Stimulated activated CD8-positive, alpha-beta memory T cell treated with anti-CD3 and anti-CD28 coated beads, Interleukin-7, amount 100 ng/mL, for 48 hours (primary cell): Measurements from ENCODE around the gene PDXDC1.
"Not testable (repeated sequence)": the region's sequence is repeated elsewhere in the genome, so short reads cannot be mapped to it uniquely, and the experiment has no call there.

Experiments
- DNase-seq, 2 donors: peaks; one replicate each; pipeline ENCODE4 v3.0.0-alpha.2; 2020; ENCODE audit warnings: low read depth in 1 of 2; ENCODE audit errors: extremely low read depth in 1 of 2

PDXDC1 gene

DNA sequence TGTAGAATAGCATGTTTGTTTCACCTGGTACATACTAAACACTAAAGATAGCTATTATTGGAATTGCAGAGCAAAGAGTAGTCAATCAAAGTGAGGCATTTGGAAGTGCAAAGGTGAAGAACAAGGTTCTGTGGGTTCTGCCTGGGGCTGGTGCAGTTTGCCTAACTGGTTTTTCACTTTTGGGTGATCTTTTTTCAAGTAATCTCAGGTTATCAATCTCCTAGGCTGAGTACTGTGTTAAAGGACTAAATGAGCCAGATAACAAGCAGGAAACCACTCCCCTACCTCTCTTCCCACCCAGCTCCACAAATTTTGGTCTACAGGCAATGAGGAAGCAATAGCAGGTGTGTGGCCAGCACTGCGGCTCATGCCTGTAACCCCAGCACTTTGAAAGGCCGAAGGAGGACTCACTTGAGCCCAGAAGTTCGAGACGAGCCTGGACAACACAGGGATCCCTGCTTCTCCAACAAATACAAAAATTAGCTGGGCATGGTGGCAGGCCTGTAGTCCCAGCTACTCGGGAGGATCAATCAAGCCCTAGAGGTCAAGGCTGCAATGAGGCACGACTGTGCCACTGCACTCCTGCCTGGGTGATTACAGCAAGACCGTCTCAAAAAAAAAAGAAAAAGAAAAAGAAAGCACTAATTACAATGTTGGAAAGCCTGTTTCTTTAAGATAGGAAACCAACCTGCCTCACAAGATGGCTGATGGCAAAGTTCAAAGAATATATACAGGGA lies 83.0 kb downstream of the PDXDC1 start:
- no peak for DNase-seq

DNA sequence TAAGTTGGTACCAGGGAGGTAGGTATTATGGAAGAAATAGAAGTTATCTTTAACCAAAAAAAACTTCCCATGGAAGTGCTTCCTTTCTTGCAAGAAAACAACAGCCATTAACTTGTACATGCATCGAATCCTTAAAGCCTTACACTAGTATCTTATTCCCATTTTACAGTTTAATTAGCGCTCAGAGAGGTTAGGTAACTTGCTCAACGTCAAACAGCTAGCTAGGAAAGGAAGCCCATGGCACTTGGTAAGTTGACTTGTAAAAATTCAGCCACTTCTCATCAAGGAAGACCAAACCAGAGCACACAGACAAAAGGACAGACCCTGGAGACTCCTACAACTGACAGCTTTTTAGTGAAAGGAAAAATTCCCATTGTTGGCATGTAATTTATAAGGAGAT lies 84.5 kb downstream of the PDXDC1 start:
- DNase-seq: no peak

DNA sequence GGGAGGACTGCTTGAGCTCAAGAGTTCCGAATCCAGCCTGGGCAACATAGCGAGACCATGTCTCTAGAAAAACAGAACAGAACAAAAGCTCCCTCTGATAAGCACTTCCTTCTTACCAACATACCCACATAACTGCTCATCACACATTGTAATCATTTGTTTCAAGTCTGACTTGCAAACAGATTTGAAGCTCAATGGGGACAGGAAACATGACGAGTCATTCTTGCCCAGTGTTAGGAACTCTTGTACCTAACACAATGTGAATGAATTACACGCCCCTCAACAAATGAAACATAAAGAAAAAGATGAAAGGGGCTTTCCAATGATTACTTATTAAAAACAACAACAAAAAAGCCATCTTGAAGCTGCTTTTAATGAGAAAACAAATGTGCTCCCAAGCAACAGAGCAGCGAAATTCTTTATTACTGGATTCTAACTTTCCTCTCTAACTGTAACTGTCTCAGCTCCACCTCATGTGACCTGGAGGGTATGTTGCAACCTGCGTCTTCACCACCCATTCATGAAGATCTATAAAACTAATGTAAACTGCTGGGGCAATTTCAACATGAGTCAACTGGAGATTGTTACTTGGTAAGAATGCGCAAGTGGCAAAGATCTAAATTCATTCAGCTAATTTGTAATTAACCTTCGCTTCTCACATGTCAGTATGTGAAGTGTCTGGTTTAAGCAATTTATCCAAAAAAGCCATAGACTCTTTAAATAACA lies 87.4 kb downstream of the PDXDC1 start:
- not testable (repeated sequence) for DNase-seq

DNA sequence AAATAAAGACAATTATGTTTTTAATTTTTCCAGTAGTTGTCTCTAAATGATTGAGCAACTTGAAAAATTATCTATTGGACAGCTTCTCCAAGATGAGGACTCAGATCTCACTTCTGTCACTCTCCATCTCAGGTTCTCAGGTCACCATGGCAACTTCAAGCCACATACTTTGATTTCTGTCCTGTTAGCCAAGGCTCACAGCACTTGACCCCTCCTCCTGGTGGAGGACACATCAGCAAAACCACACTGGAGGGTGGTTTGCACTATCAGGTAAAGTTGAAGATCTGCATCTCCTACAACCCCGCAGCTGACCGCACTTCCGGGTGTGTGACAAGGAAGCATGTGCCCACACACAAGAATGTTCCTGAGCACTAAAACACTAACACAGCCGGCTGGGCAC lies 91.1 kb downstream of the PDXDC1 start:
- DNase-seq: not testable (repeated sequence)

DNA sequence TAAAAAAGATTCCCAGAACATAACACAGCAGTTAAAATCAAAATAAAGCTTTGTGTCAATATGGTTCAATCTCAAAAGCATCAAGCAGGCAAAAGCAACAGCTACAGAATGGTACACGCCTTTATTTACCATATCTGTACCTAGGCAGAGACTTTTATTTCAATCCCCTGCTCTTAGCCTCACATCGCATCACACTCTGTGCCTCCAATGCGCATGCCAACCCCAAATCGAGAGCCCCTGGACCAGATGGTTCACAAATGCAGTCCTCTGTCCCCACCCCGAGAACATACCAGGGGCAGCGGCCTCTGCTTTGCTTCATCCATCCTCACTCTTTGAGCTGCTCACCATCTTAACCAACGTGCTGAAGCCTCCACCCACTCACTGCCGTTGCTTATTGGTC lies 91.9 kb downstream of the PDXDC1 start:
- DNase-seq: not testable (repeated sequence)

DNA sequence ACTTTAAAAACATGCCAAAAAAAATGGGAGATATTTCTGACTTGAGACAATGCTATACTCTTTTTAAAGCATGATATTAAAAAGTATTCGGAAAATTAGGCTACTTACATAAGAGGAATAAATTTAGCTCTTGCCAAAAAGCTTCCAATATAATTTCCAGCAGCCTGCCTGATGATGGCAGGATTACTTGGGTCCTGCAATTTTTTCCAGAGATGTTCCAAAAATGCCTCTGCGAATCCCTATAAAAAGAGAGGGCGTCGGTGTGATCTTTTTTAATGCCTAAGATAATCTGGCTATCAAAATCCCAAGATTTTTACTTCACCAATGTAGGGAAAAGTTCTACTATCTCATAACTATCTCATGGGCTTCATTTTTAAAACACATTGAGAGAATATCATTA lies 96.2 kb downstream of the PDXDC1 start:
- DNase-seq: not testable (repeated sequence)

DNA sequence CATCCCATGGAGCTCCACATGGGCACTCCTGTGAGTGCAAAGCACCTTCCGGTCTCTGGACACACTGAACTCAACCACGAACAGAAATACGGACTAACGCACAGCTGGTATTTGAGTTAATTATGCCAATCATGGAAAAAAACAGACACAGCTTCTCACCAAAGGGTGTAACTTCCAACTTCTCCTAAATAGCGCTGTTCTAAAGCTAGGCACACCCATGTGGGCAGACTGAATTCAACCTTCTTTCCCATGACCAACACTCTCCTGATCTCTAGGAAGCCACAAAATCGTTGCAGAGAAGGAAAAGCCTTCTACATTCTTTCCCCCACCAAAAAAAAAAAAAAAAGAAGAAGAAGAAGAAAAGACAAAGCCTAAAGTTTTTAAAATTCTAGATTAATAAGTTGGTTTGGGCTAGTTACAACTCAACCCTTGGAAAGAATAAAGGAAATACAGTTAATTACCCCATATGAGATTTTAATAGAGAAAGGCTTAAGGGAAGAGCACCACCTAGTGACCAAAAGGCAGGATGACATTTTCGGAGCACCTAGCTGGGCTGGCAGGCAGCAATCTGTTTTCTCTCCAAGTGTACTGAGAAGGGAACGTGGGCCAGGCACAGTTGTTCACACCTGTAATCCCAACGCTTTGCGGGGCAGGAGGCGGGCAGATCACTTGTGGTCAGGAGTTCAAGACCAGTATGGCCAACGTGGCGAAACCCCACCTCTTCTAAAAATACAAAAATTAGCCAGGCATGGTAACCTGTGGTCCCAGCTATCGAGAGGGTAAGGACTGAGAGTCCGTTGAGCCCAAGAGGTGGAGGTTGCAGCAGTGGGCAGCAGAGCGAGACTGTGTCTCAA lies 97.3 kb downstream of the PDXDC1 start:
- not testable (repeated sequence) for DNase-seq

DNA sequence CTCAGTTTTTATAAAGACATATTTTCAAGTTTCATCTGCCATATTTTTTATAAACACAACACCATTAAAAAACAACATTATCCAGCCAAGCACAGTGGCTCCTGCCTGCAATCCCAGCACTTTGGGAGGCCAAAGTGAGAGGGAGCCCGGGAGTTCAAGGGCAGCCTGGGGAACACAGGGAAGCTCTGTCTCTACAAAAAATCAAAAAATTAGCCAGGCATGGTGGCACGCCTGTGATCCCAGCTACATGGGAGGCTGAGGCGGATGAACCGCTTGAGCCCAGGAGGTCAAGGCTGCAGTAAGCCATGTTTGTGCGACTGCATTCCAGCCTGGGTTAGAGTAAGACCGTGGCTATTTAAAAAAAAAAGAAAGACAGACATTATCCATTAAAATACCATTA lies 98.3 kb downstream of the PDXDC1 start:
- DNase-seq: no peak

DNA sequence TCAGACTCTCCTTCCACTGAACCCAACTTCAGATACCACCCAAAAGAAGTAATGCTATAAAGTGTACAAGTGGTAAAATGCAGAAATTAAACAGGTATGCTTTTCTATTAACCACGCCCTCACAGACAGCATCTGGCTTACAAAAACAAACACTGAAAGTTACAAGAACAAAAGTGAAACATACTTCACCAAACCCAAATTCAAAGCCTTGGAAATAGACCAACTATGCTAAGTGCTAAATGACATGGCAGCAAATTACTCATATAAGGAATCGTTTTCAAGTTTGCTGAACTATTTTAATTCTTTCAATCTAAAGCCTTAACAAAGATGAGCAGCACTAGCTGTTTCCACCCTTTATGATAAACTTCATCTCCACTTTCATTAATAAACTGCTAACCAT lies 101.3 kb downstream of the PDXDC1 start:
- DNase-seq: not testable (repeated sequence)

DNA sequence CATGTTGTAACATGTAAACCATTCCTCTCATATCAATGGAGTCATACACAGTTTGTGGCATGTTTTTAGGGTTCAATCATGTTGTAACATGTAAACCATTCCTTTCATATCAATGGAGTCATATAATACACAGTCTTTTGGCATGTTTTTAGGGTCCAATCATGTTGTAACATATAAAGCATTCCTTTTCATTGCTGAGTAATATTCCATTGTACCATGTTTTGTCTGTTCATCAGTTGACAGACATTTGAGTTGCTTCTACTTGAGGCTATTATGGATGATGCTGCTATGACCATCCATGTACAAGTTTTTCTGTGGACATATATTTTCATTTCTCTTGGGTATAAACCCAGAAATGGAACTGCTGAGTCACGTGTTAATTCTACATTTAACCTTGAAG lies 106.1 kb downstream of the PDXDC1 start:
- DNase-seq: not testable (repeated sequence)

DNA sequence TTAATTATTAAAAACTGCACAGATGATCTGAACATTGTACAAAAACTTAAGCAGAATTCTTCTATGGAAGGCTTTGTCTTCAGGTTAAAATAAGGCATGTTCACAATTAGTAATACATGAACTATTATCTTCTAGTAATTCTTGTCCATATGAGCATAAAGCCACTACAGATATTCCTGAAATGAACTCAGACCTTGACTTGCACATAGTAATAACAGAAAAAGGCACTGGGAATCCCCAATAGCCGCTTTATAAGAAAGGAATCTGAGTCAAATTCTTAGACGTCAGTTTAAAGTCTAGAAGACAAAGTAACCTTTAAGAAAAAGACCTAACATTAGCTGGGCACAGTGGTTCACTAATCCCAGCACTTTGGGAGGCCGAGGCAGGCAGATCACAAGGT lies 108.0 kb downstream of the PDXDC1 start:
- DNase-seq: not testable (repeated sequence)

DNA sequence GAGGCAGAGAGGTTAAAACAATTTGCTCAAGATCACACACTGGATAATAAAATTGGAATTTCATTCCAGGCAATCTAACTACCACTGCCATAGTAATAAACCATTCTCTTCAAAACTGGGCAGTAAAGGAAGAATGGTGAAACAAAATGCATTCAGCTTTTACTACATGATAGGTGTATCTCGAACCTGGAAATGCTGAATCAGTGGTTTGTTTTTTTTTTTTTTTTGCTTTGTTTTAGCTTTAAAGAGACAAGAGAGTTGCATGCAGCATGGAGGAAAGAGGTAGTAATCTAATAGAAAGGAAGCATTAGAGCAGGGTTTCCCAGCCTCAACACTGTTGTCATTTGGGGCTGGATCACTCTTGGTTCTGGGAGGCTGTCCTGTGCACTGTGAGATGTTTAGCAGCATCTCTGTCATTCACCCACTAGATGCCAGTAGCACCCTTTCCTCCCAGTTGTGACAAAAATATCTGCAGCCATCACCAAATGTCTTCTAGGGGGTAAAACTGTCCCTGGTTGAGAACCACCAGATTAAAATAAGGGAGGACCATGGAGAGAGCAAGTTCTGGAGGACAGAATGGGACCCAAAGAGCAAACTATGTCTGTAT lies 115.9 kb downstream of the PDXDC1 start:
- not testable (repeated sequence) for DNase-seq

DNA sequence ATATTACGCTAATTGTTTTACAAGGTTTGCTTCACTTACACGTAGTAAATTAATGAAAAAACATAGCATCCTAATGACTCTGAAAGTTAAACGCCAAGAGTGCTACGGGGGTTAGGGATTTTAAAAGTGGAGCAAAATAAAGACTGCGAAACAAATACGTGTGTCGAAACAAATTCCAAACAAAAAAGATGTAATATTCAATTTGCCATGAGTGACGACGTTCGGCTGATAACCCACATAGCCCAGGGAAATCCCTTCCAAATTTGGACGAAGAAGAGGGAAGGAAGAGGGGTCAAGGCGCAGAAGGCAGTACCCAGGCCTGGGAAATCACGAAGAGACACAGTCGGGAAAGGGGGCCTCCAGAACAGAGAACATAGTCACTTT lies 118.7 kb downstream of the PDXDC1 start:
- DNase-seq: not testable (repeated sequence)

DNA sequence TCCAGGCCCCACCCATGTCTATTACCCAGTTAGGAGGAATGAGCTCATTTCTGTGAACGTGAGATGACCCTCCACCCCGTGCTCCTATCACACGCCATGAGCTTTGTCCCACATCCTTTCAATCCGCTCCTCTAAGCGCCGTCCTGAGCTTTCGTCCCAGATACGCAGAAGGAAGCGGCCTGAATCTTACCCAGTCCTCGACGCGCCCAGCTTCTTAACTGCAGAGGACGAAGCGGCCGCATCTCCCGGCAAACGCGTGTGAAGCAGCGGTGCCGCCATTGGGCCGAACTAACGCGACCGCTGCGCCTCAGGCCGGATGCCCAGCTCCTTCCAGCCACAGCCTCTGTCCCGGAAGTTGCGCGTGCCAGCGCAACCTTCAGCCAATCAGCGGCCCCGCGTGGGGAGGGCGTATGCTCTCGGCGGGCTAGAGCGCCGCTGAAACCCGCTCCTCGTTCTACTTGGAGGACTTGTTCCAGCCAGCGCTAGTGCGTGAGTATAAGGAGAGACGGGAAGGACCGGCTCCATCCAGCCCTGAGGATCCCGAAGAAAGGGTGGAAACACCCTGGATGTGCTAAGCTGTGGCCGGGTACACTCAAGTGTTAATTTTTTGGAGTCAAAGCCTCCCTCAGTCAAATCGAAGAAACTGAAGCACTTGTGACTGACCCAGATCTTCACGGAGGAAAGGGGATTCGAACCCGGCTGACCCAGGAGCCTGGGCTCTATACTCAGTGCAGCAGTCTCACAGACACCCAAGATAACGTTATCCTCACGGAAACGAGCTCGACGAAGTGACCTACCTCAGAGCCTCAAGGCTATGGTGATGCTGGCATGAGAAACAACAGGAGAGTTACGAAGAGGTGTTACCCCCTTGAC lies 119.4 kb downstream of the PDXDC1 start, which contains the start of gene RRN3:
RRN3 (minus strand) TSS at position 318 of the 873 bp plus-strand sequence; CDS start at position 279, 39 bp downstream.
- peak; percentile 82 to 84 for DNase-seq

DNA sequence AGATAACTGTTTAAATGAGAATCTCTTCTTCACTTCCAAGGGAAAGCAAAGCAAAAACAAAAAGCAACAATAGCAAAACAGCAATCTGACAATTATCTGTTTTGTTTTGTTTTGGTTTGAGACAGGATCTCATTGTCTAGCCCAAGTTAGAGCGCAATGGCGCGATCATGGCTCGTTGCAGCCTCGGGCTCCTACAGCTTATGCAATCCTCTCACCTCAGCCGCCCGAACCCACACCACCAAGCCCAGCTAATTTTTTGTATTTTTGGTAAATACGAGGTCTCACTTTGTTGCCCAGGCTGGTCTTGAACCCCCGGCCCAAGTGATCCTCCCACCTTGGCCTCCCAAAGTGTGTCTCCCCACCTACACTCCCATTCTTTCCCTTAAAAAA lies 121.8 kb downstream of the PDXDC1 start:
- not testable (repeated sequence) for DNase-seq

DNA sequence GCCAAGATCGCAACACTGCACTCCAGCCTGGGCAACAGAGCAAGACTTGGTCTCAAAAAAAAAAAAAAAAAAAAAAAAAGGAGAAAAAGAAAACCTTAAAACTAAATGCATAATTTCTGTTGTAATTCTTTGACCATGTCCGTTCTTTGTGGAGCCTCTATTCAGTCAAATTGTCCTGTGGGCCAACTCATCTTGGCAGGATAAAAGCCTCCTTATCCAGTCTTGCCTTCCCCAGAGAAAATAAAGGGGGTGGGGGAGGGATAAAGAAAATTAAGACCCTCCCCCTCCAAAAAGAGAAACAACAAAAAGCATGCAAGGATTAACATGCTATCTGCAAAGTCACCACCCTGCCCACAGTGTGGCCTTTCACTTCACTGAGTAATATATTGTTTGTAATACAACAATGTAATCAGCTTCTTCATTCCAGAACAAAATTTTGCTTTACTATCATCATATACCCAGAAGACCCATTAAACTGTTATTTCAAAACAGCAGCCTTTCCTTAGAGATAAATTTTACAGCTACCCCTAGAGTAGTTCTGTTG lies 124.6 kb downstream of the PDXDC1 start:
- DNase-seq: not testable (repeated sequence)

DNA sequence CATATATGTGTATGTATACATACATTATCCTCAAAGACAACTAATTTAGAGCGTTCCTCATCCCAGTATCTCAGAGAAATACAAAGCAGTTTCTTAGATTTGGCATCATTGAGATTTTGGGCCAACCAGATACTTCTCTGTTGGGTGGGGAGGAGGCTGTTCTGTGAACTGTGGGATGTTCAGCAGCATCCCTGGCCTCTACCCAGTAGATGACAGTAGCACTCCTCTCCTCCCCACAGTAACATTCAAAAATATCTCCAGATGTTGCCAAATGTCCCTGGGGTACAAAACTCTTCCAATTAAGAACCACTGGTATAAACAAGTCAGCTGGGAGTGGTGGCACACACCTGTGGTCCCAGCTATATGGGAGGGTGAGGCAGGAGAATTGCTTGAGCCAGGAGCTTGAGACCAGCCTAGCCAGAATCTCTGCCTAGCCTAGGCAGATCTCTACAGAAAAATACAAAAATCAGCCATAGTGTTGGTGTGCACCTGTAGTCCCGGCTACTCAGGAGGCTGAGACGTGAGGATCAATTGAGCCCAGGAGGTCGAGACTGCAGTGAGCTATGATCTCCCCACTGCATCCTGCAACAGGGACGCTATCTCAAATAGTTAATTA lies 125.7 kb downstream of the PDXDC1 start:
- not testable (repeated sequence) for DNase-seq

DNA sequence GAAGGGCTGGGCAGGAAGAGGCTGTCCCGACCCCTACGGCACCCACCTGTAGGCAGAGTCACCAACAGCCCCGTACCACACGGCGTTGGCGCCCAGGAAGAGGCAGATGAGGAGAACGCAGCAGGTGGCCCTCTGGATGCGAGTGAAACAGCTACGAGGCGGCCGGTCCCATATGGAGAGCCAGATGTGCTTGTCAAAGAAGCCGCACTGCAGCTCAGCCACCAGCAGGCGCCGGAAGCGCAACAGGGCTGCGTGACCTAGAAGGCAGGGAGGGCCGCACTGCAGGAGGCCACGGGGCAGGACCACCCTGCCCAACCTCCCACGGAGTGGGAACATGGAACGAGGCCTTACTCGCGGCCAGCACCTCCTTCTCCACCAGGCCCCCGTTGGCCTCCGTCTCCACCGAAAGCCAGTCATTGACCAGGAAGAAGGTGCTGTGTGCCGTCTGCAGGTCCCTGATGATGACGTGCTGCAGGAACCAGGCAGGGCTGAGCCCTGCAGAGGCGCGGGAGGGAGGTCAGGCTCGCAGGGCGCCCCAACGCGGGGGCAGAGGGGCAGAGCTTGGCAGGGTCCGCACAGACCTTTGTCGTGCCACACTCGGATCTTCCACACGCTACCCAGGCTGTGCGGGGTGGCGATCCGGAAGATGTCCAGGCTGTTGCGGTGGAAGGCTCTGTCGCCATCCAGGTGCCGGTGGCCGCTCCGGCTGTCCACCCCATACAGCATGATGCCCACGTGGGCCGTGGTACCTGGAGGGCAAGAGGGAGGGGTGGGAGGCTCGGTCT lies 153.0 kb downstream of the PDXDC1 start:
- not testable (repeated sequence) for DNase-seq
